KMS-11 (cell line): ENCODE data around the gene SKI.

Experiments used
- H2AFZ ChIP-seq: fragments of 200-600 bp; sonication (generic); 2 replicates; pipeline ENCODE4 v1.6.1; 2016; ENCODE audit warnings: antibody characterized with exemption, mixed run types, low read depth
- H3K27ac ChIP-seq: fragments of 200-600 bp; sonication (generic); 2 replicates; pipeline ENCODE4 v1.6.1; 2016; ENCODE audit warnings: mild to moderate bottlenecking, mixed run types
- H3K27me3 ChIP-seq: fragments of 200-600 bp; sonication (generic); 2 replicates; pipeline ENCODE4 v1.6.1; 2017; ENCODE audit warnings: mild to moderate bottlenecking, low read depth, mixed run types, moderate library complexity; ENCODE audit not compliant: insufficient read depth
- H3K36me3 ChIP-seq: fragments of 200-600 bp; sonication (generic); 2 replicates; pipeline ENCODE4 v1.6.1; 2017; ENCODE audit warnings: mild to moderate bottlenecking, mixed run types; ENCODE audit not compliant: insufficient read depth
- H3K4me1 ChIP-seq: fragments of 200-600 bp; sonication (generic); 2 replicates; pipeline ENCODE4 v1.6.1; 2016; ENCODE audit warnings: mild to moderate bottlenecking, low read depth, mixed run types; ENCODE audit not compliant: poor library complexity, severe bottlenecking
- H3K4me2 ChIP-seq: fragments of 200-600 bp; sonication (generic); 2 replicates; pipeline ENCODE4 v1.7.0; 2016; ENCODE audit warnings: mild to moderate bottlenecking, mixed run types
- H3K4me3 ChIP-seq: fragments of 200-600 bp; sonication (generic); IDR thresholded peaks from 2 replicates; pipeline ENCODE4 v1.6.1; 2017; ENCODE audit warnings: low read depth, low read length, mixed read lengths; ENCODE audit not compliant: insufficient read depth
- H3K79me2 ChIP-seq: fragments of 200-600 bp; sonication (generic); 2 replicates; pipeline ENCODE4 v1.6.1; 2016; ENCODE audit warnings: low read depth, mixed run types; ENCODE audit not compliant: insufficient read depth
- H3K9ac ChIP-seq: fragments of 200-600 bp; sonication (generic); 2 replicates; pipeline ENCODE4 v1.6.1; 2016; ENCODE audit warnings: mild to moderate bottlenecking, mixed run types
- H4K20me1 ChIP-seq: fragments of 200-600 bp; sonication (generic); 2 replicates; pipeline ENCODE4 v1.6.1; 2016; ENCODE audit warnings: mild to moderate bottlenecking, mixed run types; ENCODE audit not compliant: insufficient read depth
- CTCF ChIP-seq: fragments of 200-600 bp; sonication (generic); conservative IDR thresholded peaks from 2 replicates; pipeline ENCODE4 v1.6.1; 2017; ENCODE audit warnings: low read depth, mild to moderate bottlenecking, antibody characterized with exemption, low read length, moderate library complexity, mixed read lengths

SKI gene

GRCh38 chr1:2239013-2239370, 10.9 kb downstream of the SKI start:
- no peak overlapping the region for H3K4me2 ChIP-seq
- no peaks in the 10 kb centered on the region for H3K36me3 ChIP-seq
- no peak overlapping the region for H3K9ac ChIP-seq
- no peak overlapping the region for H2AFZ ChIP-seq
- no peaks in the 10 kb centered on the region for H3K79me2 ChIP-seq
- peaks cover 44% of the 10 kb centered on the region; the same call in 1 of the 2 replicates for H3K27me3 ChIP-seq
- no peaks in the 10 kb centered on the region for H4K20me1 ChIP-seq
- no peak for TF ChIP-seq CTCF
- no peak overlapping the region for H3K27ac ChIP-seq
- H3K4me1 ChIP-seq: no peaks in the 10 kb centered on the region
- H3K4me3 ChIP-seq: no peak overlapping the region

GRCh38 chr1:2239384-2239985, 11.4 kb downstream of the SKI start:
- Histone ChIP-seq H3K9ac (no peak overlapping the region), H3K27ac (no peak overlapping the region), H3K4me2 (no peak overlapping the region), H4K20me1 (no peaks in the 10 kb centered on the region), H2AFZ (no peak overlapping the region), H3K79me2 (no peaks in the 10 kb centered on the region), H3K4me3 (no peak overlapping the region), H3K36me3 (no peaks in the 10 kb centered on the region), H3K27me3 (peaks cover 42% of the 10 kb centered on the region; the same call in 1 of the 2 replicates), H3K4me1 (no peaks in the 10 kb centered on the region)
- no peak for TF ChIP-seq CTCF

- no peaks in the 10 kb centered on the region for H4K20me1 ChIP-seq
- H3K4me3 ChIP-seq: no peak overlapping the region
- H3K4me2 ChIP-seq: no peak overlapping the region
- TF ChIP-seq CTCF: no peak
- peaks cover 41% of the 10 kb centered on the region; the same call in 1 of the 2 replicates for H3K27me3 ChIP-seq
- no peaks in the 10 kb centered on the region for H3K4me1 ChIP-seq
- H2AFZ ChIP-seq: no peak overlapping the region
- H3K79me2 ChIP-seq: no peaks in the 10 kb centered on the region
- no peak overlapping the region for H3K9ac ChIP-seq
- H3K36me3 ChIP-seq: no peaks in the 10 kb centered on the region
- H3K27ac ChIP-seq: no peak overlapping the region
These were observed 12.4 kb downstream of the SKI start for GRCh38 chr1:2240270-2241156.

GRCh38 chr1:2241820-2242219, 13.7 kb downstream of the SKI start:
- no peak overlapping the region for H3K27ac ChIP-seq
- H3K36me3 ChIP-seq: no peaks in the 10 kb centered on the region
- no peaks in the 10 kb centered on the region for H3K79me2 ChIP-seq

More at GRCh38 chr1:2241820-2242219, 13.7 kb downstream of the SKI start:
- TF ChIP-seq CTCF: no peak
- Histone ChIP-seq H3K27me3 (peaks cover 46% of the 10 kb centered on the region; the same call in 1 of the 2 replicates), H3K4me2 (no peak overlapping the region), H2AFZ (no peak overlapping the region), H3K4me1 (no peaks in the 10 kb centered on the region), H3K9ac (no peak overlapping the region), H4K20me1 (no peaks in the 10 kb centered on the region), H3K4me3 (no peak overlapping the region)
